LNCaP clone FGC (cell line): Measurements from ENCODE around the gene IFFO2.

Source experiments
- DNase-seq: peaks from one replicate; pipeline ENCODE4 v3.0.0-alpha.2; 2011; ENCODE audit warnings: low read depth
- H3K4me3 ChIP-seq: 2 replicates; pipeline ENCODE4 v1.5.1; 2011; ENCODE audit warnings: mild to moderate bottlenecking, low read depth, low read length, control low read depth
- CTCF ChIP-seq: IDR thresholded peaks from 2 replicates; pipeline ENCODE4 v1.5.1; 2012; ENCODE audit warnings: mild to moderate bottlenecking; ENCODE audit not compliant: control insufficient read depth, insufficient read depth; ENCODE audit errors: extremely low read depth

Gene IFFO2

DNA sequence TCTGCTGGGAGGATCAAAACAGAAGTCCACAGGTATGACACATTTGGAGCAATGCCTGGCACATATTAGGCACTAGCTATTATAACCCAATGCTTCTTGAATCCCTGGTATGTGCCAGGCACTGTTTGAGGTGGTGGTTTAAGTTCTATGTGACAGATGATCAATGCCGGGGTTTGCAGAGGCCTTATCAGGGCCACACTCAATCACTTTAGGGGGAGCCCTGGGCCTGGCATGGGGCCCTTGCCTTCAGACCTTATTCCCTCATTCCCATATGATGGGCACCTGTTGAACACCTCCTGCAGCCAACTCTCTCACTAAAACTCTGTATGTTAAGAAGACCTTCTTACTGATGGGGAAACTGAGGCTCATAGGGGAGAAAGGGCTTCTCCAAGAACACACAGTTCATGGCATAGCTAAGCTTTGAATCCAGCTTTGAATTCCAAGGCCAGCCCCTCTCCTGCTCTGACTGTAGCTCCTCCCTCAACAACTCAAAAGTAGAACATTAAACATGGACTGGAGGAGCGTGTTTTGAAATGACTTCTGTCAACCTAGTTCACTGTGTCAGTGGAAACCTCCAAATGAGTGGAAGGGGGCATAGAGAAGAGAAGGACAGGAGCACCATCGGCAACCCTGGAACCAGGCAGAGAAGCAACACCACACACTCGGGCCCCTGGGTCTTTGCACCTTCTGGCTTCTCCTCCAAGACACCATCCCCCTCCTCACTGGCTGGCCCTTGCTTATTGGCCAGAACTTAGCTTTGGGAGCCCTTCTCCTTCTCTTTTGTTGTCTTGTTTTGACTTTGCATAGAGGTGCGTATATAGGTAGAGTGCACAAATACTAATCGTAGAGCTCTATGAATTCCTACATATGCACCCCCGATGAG is 6.6 kb upstream of the IFFO2 start:
- no peak for DNase-seq
- no peak for TF ChIP-seq CTCF
- no peak overlapping the region for H3K4me3 ChIP-seq

- DNase-seq = no peak
- H3K4me3 ChIP-seq = no peak overlapping the region
- TF ChIP-seq CTCF = no peak
Observed at GRCh38 chr1:18962121-18962721, 5.7 kb upstream of the IFFO2 start.

GRCh38 chr1:18960821-18961220 is 4.3 kb upstream of the IFFO2 start:
- H3K4me3 ChIP-seq = no peak overlapping the region
- no peak for DNase-seq

GRCh38 chr1:18960409-18960808 is 3.9 kb upstream of the IFFO2 start:
- no peak for TF ChIP-seq CTCF
- DNase-seq = no peak
- no peak overlapping the region for H3K4me3 ChIP-seq

More at GRCh38 chr1:18960821-18961220, 4.3 kb upstream of the IFFO2 start:
- no peak for TF ChIP-seq CTCF

DNA sequence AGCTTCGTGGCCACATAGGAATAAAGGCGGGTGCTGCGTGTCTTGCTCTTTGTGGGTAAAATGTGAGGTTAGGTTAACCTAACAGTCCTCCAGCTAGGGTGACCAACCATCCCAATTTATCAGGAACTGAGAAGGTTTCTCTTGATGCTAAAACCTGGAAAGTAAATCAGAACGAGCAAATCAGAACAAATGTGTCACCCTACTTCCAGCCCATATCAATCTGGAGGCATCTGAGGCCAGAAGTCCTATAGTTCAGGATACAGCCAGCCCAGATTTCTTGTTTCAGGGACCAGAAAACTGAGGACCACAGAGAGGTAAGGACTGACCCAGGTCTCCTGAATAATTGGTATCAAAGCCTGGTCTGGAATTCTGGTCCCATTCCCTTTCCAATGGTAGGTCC is 3.1 kb upstream of the IFFO2 start:
- H3K4me3 ChIP-seq = no peak overlapping the region
- TF ChIP-seq CTCF = no peak
- no peak for DNase-seq

DNA sequence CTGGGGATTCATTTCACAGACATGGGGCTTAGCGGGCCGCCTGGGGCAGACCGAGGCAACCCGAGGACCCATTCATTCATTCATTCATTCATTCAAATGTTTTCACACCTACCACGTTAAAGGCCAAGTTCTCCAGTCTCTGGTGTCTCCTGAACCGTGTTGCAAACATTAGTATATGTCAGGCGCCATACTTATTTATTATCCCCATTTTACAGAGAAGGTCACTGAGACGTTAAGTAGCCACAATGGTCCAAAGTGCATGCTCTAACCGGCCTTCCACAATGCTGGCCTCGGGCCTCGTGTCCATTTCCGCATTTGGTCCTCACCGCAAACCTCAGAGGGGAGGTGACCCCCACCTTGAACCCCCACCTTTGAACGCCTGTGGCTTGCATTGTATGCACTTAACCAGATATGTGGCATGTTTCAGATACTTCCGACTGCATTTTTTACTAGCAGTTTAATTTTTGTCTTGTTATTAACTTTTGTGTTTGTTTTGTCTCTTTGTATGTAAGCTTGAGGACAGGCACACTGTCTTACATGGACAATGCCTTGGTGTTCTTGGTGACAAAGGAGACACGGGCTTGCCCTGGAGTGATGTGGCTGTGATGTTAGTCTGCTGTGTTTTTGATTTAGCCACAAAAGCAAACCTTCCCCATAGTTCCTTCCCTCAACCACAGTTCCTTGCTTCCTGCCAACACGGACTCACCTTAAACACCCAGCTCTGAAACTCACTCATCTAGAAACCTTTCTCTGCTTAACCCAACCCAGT is 1.2 kb upstream of the IFFO2 start:
- no peak overlapping the region for H3K4me3 ChIP-seq
- no peak for DNase-seq
- no peak for TF ChIP-seq CTCF
